ENCODE results near the gene CFTR.

CFTR gene

GRCh38 chr7:117645481-117646165 lies 165.8 kb downstream of the CFTR start:
- DNase-seq (ENCODE audit: low spot score) (peak; percentile 23), FAIRE-seq (no peak)

DNA sequence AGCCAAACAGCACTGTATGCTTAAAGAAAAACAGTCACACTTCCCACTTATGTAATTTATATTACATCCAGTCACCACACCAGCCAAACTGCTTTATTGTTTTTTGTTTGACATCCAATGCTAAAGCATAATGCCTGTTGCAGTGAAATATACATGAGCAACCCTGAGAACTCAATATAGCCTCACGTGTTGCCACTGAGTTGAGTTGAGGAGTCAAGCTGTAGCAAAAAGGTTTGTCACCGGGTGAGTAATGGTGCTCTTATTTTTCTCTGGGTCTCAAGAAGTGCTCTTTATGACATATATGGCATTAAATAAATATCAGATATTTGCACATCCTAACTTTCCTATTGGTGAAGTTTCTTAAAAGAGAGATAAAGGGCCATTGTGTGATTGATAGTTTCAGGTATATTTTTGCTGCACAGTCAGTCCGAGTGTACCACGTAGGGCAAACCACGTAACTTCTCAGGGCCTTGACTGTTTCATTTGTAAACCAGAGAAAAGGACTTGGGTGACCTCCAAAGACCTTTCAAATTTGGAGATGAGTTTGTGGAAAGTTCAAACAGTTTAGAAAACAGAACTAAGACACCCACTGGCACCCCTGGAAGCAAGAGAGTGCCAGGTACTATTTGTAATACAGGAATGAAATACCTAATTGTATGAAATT lies 168.5 kb downstream of the CFTR start:
- FAIRE-seq = no peak
- no peak for DNase-seq (ENCODE audit: low spot score)

- FAIRE-seq = no peak
- DNase-seq (ENCODE audit: low spot score) = no peak
Measured at GRCh38 chr7:117652943-117653680, 173.3 kb downstream of the CFTR start.

DNA sequence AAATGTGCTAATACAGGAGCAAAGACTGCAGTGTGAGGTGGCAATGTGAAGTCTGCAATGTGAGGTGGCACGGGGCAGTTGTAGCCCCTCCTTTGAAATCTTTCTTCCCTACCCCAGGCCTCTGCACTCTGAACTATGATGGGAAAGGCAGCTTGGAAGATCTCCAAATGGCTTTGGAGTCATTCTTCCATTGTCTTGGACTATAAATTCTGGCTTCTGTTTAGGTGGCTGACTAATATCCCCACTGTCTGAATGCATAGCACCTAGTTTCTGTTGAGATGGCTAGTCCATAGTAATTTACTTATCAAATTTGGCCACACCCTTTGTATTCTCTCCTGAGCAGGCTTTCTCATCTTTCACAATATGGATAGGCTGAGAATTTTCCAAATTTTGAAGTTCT lies 175.0 kb downstream of the CFTR start:
- DNase-seq (ENCODE audit: low spot score) = no peak
- no peak for FAIRE-seq

DNA sequence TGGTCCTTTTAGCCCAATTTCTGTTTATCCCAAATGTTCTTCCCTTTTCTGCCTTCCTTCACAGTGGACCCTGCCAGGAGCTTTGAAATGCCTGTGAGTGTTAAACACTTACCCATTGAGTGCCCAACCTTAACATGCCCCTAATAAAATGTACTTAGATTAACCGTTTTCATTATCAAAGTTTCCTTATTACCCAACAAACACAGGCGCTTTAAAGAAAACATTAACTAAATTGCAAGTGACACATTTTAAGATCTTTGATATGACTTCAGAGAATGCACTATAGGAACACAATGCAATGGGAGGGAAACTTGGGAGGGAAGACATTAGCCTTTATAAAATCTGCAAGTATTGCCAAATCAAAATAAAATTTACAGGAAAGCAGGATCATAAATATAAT lies 177.0 kb downstream of the CFTR start:
- FAIRE-seq (no peak), DNase-seq (ENCODE audit: low spot score) (no peak)

DNA sequence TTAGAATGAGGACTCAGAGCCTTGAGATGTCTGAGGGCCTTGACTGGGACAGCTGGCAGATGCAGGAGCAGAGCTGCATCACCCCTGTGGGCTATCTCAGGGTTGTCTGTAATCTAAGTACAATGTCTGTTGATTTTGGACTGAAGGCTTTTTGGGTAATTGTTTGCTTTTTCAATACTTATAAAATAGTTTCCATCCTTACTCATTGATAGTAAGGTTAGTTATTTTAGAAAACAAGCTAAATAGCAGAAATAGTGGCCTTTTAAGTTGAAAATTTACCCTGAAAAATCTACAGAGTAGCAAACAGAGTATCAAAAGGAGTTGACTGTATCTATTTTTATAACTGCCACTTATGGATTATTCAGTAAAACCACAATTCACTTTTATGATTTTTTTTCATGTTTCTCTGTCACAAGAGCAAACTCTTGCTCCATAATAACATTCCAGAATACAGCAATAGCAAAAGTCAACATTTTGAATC lies 179.7 kb downstream of the CFTR start:
- DNase-seq (ENCODE audit: low spot score) (no peak), FAIRE-seq (no peak)

DNA sequence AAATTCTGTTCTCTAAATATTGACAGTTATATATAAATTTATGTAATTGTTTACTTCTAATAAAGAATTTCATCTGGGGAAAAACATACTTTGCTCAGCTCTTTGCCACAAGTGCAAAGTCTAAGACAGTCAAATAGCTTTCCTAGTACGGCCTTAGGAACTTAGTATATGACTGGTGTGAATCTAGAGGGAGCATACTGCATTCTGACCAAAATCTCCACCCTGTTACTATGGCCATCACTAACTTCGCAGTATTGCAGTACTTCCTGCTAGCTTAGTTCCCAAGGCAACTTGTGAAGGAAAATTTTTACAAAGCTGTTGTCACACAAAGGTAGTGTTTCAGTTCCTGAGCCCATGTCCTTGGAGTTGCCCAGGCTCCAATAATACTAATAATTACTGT lies 181.5 kb downstream of the CFTR start:
- FAIRE-seq (no peak), DNase-seq (ENCODE audit: low spot score) (no peak)

GRCh38 chr7:117664047-117664446 lies 184.2 kb downstream of the CFTR start:
- no peak for FAIRE-seq
- no peak for DNase-seq (ENCODE audit: low spot score)

- no peak for FAIRE-seq
- no peak for DNase-seq (ENCODE audit: low spot score)
Measured at GRCh38 chr7:117665368-117665767, 185.5 kb downstream of the CFTR start.

DNA sequence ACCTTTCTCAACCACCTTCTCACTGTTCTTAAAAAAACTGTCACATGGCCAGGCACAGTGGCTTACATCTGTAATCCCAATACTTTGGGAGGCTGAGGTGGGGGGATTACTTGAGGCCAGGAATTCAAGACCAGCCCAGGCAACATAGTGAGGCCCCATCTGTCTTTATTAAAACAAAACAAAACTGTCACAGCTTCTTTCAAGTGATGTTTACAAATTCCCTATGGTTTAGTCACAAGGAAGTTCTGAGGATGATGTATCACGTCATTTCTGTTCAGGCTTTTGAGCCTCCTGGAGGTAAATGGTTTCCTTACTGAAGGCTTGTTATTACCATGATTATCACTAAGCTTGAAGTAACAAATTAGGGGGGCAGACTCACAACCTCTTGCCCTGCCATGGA lies 186.2 kb downstream of the CFTR start:
- FAIRE-seq = no peak
- DNase-seq (ENCODE audit: low spot score) = peak; percentile 23

DNA sequence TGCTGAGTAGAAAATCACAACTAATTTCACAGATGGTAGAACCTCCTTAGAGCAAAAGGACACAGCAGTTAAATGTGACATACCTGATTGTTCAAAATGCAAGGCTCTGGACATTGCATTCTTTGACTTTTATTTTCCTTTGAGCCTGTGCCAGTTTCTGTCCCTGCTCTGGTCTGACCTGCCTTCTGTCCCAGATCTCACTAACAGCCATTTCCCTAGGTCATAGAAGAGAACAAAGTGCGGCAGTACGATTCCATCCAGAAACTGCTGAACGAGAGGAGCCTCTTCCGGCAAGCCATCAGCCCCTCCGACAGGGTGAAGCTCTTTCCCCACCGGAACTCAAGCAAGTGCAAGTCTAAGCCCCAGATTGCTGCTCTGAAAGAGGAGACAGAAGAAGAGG lies 186.9 kb downstream of the CFTR start:
- no peak for FAIRE-seq
- no peak for DNase-seq (ENCODE audit: low spot score)

DNA sequence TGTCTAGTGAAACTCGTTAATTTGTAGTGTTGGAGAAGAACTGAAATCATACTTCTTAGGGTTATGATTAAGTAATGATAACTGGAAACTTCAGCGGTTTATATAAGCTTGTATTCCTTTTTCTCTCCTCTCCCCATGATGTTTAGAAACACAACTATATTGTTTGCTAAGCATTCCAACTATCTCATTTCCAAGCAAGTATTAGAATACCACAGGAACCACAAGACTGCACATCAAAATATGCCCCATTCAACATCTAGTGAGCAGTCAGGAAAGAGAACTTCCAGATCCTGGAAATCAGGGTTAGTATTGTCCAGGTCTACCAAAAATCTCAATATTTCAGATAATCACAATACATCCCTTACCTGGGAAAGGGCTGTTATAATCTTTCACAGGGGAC lies 187.6 kb downstream of the CFTR start:
- no peak for FAIRE-seq
- DNase-seq (ENCODE audit: low spot score) = no peak

DNA sequence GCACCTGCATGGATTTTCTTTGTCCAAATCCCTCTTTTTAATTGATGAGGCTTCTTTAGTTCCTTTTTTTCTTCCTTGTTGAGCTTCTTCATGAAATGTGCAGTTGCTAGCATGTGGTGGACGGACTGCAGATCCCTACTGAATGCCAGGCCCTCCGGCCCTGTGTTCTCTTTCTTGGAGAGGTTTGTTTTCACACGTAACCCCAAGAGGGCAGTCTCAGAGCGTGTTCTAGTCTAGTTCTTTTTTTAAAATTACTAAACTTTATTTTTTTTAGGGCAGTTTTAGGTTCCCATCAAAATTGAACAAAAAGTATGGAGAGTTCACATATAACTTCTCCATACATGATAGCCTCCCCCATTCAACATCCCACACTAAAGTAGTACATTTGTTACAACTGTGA lies 190.0 kb downstream of the CFTR start:
- no peak for FAIRE-seq
- no peak for DNase-seq (ENCODE audit: low spot score)

GRCh38 chr7:117672453-117672852 lies 192.6 kb downstream of the CFTR start:
- FAIRE-seq (no peak), DNase-seq (ENCODE audit: low spot score) (no peak)

- FAIRE-seq = no peak
- no peak for DNase-seq (ENCODE audit: low spot score)
Measured at GRCh38 chr7:117673367-117673766, 193.5 kb downstream of the CFTR start.

GRCh38 chr7:117673839-117674238 lies 194.0 kb downstream of the CFTR start:
- DNase-seq (ENCODE audit: low spot score) = peak; percentile 17
- FAIRE-seq = no peak

GRCh38 chr7:117674617-117675016 lies 194.8 kb downstream of the CFTR start:
- FAIRE-seq (no peak), DNase-seq (ENCODE audit: low spot score) (no peak)

GRCh38 chr7:117675497-117676435 lies 195.9 kb downstream of the CFTR start:
- no peak for DNase-seq (ENCODE audit: low spot score)
- FAIRE-seq = no peak

- no peak for FAIRE-seq
- DNase-seq (ENCODE audit: low spot score) = no peak
Measured at GRCh38 chr7:117679120-117679519, 199.3 kb downstream of the CFTR start.

GRCh38 chr7:117682681-117683385 lies 203.0 kb downstream of the CFTR start:
- no peak for DNase-seq (ENCODE audit: low spot score)
- FAIRE-seq = no peak

All from urothelium cell line (cell line).